DMS79 (cell line): Measurements from ENCODE around the gene NDUFS8.

ENCODE experiments used
- DNase-seq: peaks from one replicate; lab custom pipeline; 2025; lab: John Stamatoyannopoulos, UW

The NDUFS8 gene

GRCh38 chr11:68077617-68078582 lies 47.4 kb downstream of the NDUFS8 start:
- DNase-seq = peak; percentile 97

DNA sequence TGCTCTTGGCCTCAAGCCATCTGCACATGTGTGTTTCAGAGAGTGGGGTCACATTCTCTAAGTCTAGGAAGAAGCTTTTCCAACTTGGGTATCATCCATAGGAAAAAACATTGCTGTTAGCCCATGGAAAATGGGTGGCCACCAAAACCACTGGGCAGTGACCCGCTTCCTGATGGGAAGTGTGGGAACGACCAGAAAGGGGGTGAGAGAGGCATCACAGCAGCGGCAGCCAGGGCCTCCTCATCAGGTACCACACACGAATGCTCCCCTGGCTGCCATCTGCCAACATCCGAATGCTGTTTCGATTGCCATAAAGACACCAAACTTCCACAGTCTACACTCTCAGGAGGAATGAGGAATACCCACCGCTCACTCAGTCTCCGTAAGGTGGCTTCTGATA lies 50.4 kb downstream of the NDUFS8 start:
- no peak for DNase-seq

DNA sequence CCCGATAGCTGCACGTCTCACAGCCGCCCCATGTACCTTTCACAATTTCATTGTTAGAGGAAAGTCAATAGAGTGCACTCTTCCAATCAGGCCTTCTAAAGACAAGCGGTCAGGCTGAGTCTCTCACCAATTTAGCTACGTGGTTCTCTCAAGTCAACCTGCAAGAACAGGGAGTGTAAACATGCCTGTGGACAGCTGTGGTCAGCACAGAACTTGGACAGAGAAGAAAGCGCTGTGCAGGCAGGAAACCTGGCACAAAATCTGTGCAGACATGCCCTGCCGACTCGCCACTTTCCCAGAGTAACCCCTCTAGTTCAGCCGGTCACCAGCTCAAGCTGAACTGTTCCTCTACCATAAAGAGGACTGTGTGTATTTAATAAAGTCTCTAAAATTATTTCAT lies 51.2 kb downstream of the NDUFS8 start:
- DNase-seq = no peak

- DNase-seq = no peak
These were observed 52.0 kb downstream of the NDUFS8 start for GRCh38 chr11:68082481-68082880.

- no peak for DNase-seq
These were observed 53.0 kb downstream of the NDUFS8 start for GRCh38 chr11:68083517-68083916.
